ENCODE results near the gene KRTAP1-1.
"Not testable (repeated sequence)": the region's sequence is repeated elsewhere in the genome, so short reads cannot be mapped to it uniquely, and the experiment has no call there.

KRTAP1-1 gene

GRCh38 chr17:41049110-41049509, 7.9 kb upstream of the KRTAP1-1 start:
- TF ChIP-seq, protein P1, sequence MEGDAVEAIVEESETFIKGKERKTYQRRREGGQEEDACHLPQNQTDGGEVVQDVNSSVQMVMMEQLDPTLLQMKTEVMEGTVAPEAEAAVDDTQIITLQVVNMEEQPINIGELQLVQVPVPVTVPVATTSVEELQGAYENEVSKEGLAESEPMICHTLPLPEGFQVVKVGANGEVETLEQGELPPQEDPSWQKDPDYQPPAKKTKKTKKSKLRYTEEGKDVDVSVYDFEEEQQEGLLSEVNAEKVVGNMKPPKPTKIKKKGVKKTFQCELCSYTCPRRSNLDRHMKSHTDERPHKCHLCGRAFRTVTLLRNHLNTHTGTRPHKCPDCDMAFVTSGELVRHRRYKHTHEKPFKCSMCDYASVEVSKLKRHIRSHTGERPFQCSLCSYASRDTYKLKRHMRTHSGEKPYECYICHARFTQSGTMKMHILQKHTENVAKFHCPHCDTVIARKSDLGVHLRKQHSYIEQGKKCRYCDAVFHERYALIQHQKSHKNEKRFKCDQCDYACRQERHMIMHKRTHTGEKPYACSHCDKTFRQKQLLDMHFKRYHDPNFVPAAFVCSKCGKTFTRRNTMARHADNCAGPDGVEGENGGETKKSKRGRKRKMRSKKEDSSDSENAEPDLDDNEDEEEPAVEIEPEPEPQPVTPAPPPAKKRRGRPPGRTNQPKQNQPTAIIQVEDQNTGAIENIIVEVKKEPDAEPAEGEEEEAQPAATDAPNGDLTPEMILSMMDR (IDR thresholded peaks at IDR 0.05; ENCODE audit: control insufficient read depth, extremely low read depth, insufficient read depth) = no peak
- DNase-seq (ENCODE audit: low read depth) = no peak
- no peak overlapping the region for H3K4me3 ChIP-seq (ENCODE audit: low read depth, low read length)

DNA sequence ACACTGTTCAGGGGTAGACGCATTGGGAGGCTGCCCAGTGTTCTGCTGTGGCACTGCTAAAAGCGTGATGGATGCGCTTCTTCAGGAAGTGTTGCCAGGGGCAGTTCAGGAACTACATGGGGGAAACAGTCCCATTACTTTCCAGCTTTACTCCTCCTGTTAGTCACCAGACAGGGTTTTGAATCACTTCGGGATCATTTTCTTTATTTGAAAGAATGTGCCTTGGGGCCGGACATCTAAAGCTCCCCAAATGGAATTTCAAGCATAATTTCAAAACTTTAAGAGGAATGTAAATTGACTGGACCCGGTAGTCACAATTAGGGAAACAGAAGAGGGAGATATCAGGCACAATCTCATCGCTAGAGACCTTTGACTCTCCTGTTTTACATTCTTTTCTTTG, 7.2 kb upstream of the KRTAP1-1 start:
- TF ChIP-seq, protein P1 (IDR thresholded peaks at IDR 0.05; ENCODE audit: control insufficient read depth, extremely low read depth, insufficient read depth) = no peak
- no peak for DNase-seq (ENCODE audit: low read depth)

GRCh38 chr17:41046735-41047465, 5.7 kb upstream of the KRTAP1-1 start, which contains the start of gene KRTAP2-1:
TSS of gene KRTAP2-1 (minus strand) at chr17:41047316. CDS start at chr17:41047267, 49 bp downstream.
- not testable (repeated sequence) for H3K4me3 ChIP-seq (ENCODE audit: low read depth, low read length); DNase-seq (ENCODE audit: low read depth)

More for the DNA sequence above, 7.2 kb upstream of the KRTAP1-1 start:
- H3K4me3 ChIP-seq (ENCODE audit: low read depth, low read length) = no peak overlapping the region

DNA sequence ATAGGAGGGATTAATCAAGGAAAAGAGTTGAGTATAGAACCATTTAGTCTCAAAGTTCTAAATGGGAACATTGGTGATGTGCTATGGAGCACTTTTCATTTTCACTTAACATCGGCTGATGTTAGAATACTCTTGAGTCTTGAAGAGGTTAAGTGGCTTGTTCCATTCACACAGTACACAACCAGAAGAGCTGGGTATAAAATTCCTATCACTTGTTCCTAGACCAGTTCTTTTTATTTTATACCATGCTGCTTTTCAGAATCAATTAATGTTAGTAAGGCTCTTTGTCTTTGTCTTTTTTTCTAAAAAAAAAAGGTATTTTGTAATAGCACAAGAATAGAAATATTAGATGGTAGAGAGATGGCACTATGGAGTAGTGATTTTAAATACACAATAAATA, 1.7 kb upstream of the KRTAP1-1 start:
- no peak overlapping the region for H3K4me3 ChIP-seq (ENCODE audit: low read depth, low read length)
- TF ChIP-seq, protein P1 (IDR thresholded peaks at IDR 0.05; ENCODE audit: control insufficient read depth, extremely low read depth, insufficient read depth) = no peak
- DNase-seq (ENCODE audit: low read depth) = no peak

GRCh38 chr17:41037853-41038350, 3.3 kb downstream of the KRTAP1-1 start:
- no peak overlapping the region for H3K4me3 ChIP-seq (ENCODE audit: low read depth, low read length)
- no peak for DNase-seq (ENCODE audit: low read depth)
- TF ChIP-seq, protein P1 (IDR thresholded peaks at IDR 0.05; ENCODE audit: control insufficient read depth, extremely low read depth, insufficient read depth) = no peak

DNA sequence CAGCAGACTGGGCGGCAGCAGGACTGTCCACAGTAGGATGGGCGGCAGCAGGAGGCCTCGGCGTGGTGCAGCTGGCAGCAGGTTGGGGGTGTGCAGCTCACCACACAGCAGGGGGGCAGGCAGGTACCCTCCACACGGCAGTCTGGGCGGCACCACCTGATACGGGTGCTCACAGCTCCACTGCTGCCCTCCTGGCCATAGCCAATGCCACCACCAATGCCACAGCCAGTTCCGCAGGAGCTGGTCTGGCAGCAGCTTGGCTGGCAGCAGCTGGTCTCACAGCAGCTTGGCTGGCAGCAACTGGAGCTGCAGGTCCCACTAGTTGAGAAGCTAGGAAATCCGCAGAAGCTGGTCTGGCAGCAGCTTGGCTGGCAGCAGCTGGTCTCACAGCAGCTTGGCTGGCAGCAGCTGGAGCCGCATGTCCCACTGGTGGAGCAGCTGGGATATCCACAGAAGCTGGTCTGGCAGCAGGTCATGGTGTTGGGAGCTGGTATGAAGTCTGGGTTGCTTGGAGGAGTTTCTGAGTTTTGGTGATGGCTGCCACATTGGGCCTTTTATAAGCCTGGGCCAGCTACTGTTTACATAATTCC, 6.8 kb downstream of the KRTAP1-1 start, which contains the start of gene KRTAP1-3:
Gene KRTAP1-3, minus strand, starts transcription at position 529 of the 590 bp plus-strand sequence. Its CDS starts 53 bp downstream, at position 476.
- H3K4me3 ChIP-seq (ENCODE audit: low read depth, low read length); DNase-seq (ENCODE audit: low read depth): not testable (repeated sequence)

GRCh38 chr17:41029633-41030245, 11.5 kb downstream of the KRTAP1-1 start, which contains the start of gene KRTAP1-4:
TSS of gene KRTAP1-4 (minus strand) at chr17:41030195. CDS start at chr17:41030078, 117 bp downstream.
- DNase-seq (ENCODE audit: low read depth) = no peak
- TF ChIP-seq, protein P1 (IDR thresholded peaks at IDR 0.05; ENCODE audit: control insufficient read depth, extremely low read depth, insufficient read depth) = no peak
- H3K4me3 ChIP-seq (ENCODE audit: low read depth, low read length) = no peak within 1 kb of the TSS
